HCT116 (cell line): Measurements from ENCODE around the gene KCNH2. TPM values are rescaled to one million over a fixed set of nuclear protein-coding genes. Genes with fewer than 3 reads are reported as not detected.

Experiments used
- ATAC-seq: fragments of 200-7000 bp; cut with Tn5 transposase; 2 replicates; pipeline ENCODE4 v1.9.1; 2020; ENCODE audit warnings: mild to moderate bottlenecking, moderate library complexity
- BruUV-seq: library from RNA; stranded (reverse); fragments of 400-500 nt; replicated peaks from 2 replicates; lab custom pipeline; 2021; lab: Mats Ljungman, UMichigan
- CTCF ChIA-PET: fragments of 300-600 bp; sonication (Branson Sonifier 250); formaldehyde crosslinking; loops from one replicate; lab custom pipeline; 2021; ENCODE audit warnings: antibody characterized with exemption; lab: Charles Lee
- POLR2A ChIA-PET: fragments of 300-600, 350-600 bp; sonication (Branson Sonifier 250); formaldehyde crosslinking; loops from one replicate; lab custom pipeline; 2021; ENCODE audit warnings: antibody characterized with exemption; lab: Charles Lee
- RAD21 ChIA-PET, 2 experiments: fragments of 300-600 bp; sonication (Branson Sonifier 250); formaldehyde crosslinking; loops; one replicate each; lab custom pipeline; 2023; ENCODE audit warnings: low total read pairs in 2 of 2; ENCODE audit not compliant: uncharacterized antibody in 2 of 2, unreplicated experiment in 2 of 2, low non-redundant PET in 1 of 2; lab: Charles Lee
- DNase-seq: peaks from one replicate; pipeline ENCODE4 v3.0.0-alpha.2; 2010; ENCODE audit warnings: low read depth, low spot score
- H2AFZ ChIP-seq: fragments of 200-600 bp; shearing (Covaris generic), sonication (generic); 2 replicates; pipeline ENCODE4 v1.6.1; 2017; ENCODE audit warnings: low read depth, mixed run types, mixed read lengths, antibody characterized with exemption, low read length; ENCODE audit not compliant: poor library complexity, severe bottlenecking
- H3K27ac ChIP-seq: 2 replicates; pipeline ENCODE4 v1.5.1; 2012; ENCODE audit warnings: low read depth, low read length
- H3K27me3 ChIP-seq: fragments of 200-600 bp; sonication (generic); 2 replicates; pipeline ENCODE4 v1.6.1; 2016; ENCODE audit warnings: mixed run types, low read length, mixed read lengths; ENCODE audit not compliant: insufficient read depth
- H3K36me3 ChIP-seq, 2 experiments: fragments of 200-500 bp in 1 of 2; fragments of 200-600 bp in 1 of 2; sonication (Bioruptor generic) in 1 of 2; sonication (generic) in 1 of 2; 2 replicates each; pipeline versions ENCODE4 v1.5.1 to v1.6.1; 2014 to 2016; ENCODE audit warnings: low read length in 2 of 2, inconsistent platforms in 1 of 2, mixed read lengths in 1 of 2, mixed run types in 1 of 2; ENCODE audit not compliant: insufficient read depth in 2 of 2, control insufficient read depth in 1 of 2
- H3K4me1 ChIP-seq, 2 experiments: fragments of 200-600 bp in 1 of 2; sonication (generic) in 1 of 2; 2 replicates each; pipeline versions ENCODE4 v1.5.1 to v1.6.1; 2012 to 2017; ENCODE audit warnings: low read length in 2 of 2, inconsistent platforms in 1 of 2, mild to moderate bottlenecking in 1 of 2, mixed read lengths in 1 of 2, mixed run types in 1 of 2, moderate library complexity in 1 of 2; ENCODE audit not compliant: insufficient read depth in 2 of 2, control insufficient read depth in 1 of 2
- H3K4me2 ChIP-seq: fragments of 200-600 bp; sonication (generic); 2 replicates; pipeline ENCODE4 v1.6.1; 2017; ENCODE audit warnings: mixed run types, low read length, mixed read lengths
- H3K4me3 ChIP-seq, 2 experiments: fragments of 200-600 bp in 1 of 2; sonication (generic) in 1 of 2; replicated peaks in 1 of 2; 2 replicates each; pipeline ENCODE4 v1.5.1; 2011 to 2016; ENCODE audit warnings: low read length in 2 of 2, control low read depth in 1 of 2, low read depth in 1 of 2, mild to moderate bottlenecking in 1 of 2, mixed read lengths in 1 of 2, mixed run types in 1 of 2
- H3K79me2 ChIP-seq: fragments of 200-600 bp; sonication (generic); 2 replicates; pipeline ENCODE4 v1.6.1; 2017; ENCODE audit warnings: mild to moderate bottlenecking, mixed run types, low read length, moderate library complexity, mixed read lengths; ENCODE audit not compliant: insufficient read depth
- H3K9ac ChIP-seq: fragments of 200-600 bp; sonication (generic); 2 replicates; pipeline ENCODE4 v1.6.1; 2016; ENCODE audit warnings: low read length, mixed read lengths
- H3K9me2 ChIP-seq: fragments of 200-600 bp; sonication (generic), shearing (Covaris generic); 2 replicates; pipeline ENCODE4 v1.6.1; 2017; ENCODE audit warnings: mixed run types, mild to moderate bottlenecking, moderate library complexity; ENCODE audit not compliant: insufficient read depth
- H3K9me3 ChIP-seq, 2 experiments: fragments of 200-500 bp in 1 of 2; fragments of 200-600 bp in 1 of 2; sonication (Bioruptor generic) in 1 of 2; sonication (generic) in 1 of 2; 2 replicates each; pipeline ENCODE4 v1.6.1; 2014 to 2017; ENCODE audit warnings: low read length in 2 of 2, mixed read lengths in 2 of 2, inconsistent platforms in 1 of 2, low read depth in 1 of 2, mild to moderate bottlenecking in 1 of 2, mixed run types in 1 of 2, moderate library complexity in 1 of 2; ENCODE audit not compliant: control insufficient read depth in 1 of 2, insufficient read depth in 1 of 2
- H4K20me1 ChIP-seq: fragments of 200-600 bp; sonication (generic), shearing (Covaris generic); 2 replicates; pipeline ENCODE4 v1.6.1; 2017; ENCODE audit warnings: mixed run types, mild to moderate bottlenecking, moderate library complexity; ENCODE audit not compliant: insufficient read depth
- CBX3 ChIP-seq: IDR thresholded peaks from 2 replicates; pipeline ENCODE4 v1.6.1; 2012; ENCODE audit warnings: low read depth
- CEBPB ChIP-seq: IDR thresholded peaks from 2 replicates; pipeline ENCODE4 v1.6.1; 2012; ENCODE audit warnings: low read depth
- CTCF ChIP-seq, 3 experiments: fragments of 200-600 bp in 1 of 3; sonication (generic) in 1 of 3; IDR thresholded peaks in 2 of 3; conservative IDR thresholded peaks in 1 of 3; 2 replicates each; pipeline ENCODE4 v1.5.1; 2012 to 2017; ENCODE audit warnings: low read depth in 2 of 3, low read length in 2 of 3, antibody characterized with exemption in 1 of 3, borderline replicate concordance in 1 of 3, control low read depth in 1 of 3, mild to moderate bottlenecking in 1 of 3, mixed read lengths in 1 of 3, mixed run types in 1 of 3, moderate library complexity in 1 of 3; ENCODE audit not compliant: insufficient read depth in 1 of 3
- ELF1 ChIP-seq: IDR thresholded peaks from 2 replicates; pipeline ENCODE4 v1.6.1; 2012; ENCODE audit warnings: low read depth, borderline replicate concordance
- EZH2 ChIP-seq: fragments of 200-600 bp; sonication (generic); IDR thresholded peaks from 2 replicates; pipeline ENCODE4 v1.6.1; 2017; ENCODE audit warnings: antibody characterized with exemption, mixed run types
- EZH2phosphoT487 ChIP-seq: fragments of 200-600 bp; IDR thresholded peaks from 2 replicates; pipeline ENCODE4 v1.6.1; 2018; ENCODE audit warnings: antibody characterized with exemption, borderline replicate concordance
- FOSL1 ChIP-seq: IDR thresholded peaks from 2 replicates; pipeline ENCODE4 v1.6.1; 2012; ENCODE audit warnings: low read depth
- JUND ChIP-seq: IDR thresholded peaks from 2 replicates; pipeline ENCODE4 v1.6.1; 2012
- MAX ChIP-seq: IDR thresholded peaks from 2 replicates; pipeline ENCODE4 v1.6.1; 2012
- POLR2A ChIP-seq: IDR thresholded peaks from 2 replicates; pipeline ENCODE4 v1.7.0; 2011; ENCODE audit warnings: borderline replicate concordance; ENCODE audit not compliant: insufficient read depth, insufficient read length; ENCODE audit errors: extremely low read depth
- POLR2AphosphoS5 ChIP-seq: IDR thresholded peaks from 2 replicates; pipeline ENCODE4 v1.6.1; 2011; ENCODE audit warnings: mild to moderate bottlenecking, low read depth, low read length, moderate library complexity
- SIN3A ChIP-seq: IDR thresholded peaks from 2 replicates; pipeline ENCODE4 v1.6.1; 2012; ENCODE audit warnings: low read depth
- SP1 ChIP-seq: IDR thresholded peaks from 2 replicates; pipeline ENCODE4 v1.6.1; 2012; ENCODE audit warnings: low read depth
- TCF7L2 ChIP-seq: IDR thresholded peaks from 2 replicates; pipeline ENCODE4 v1.7.0; 2011; ENCODE audit warnings: borderline replicate concordance, inconsistent platforms; ENCODE audit not compliant: insufficient read depth, insufficient read length; ENCODE audit errors: extremely low read depth
- YY1 ChIP-seq: IDR thresholded peaks from 2 replicates; pipeline ENCODE4 v1.6.1; 2011; ENCODE audit warnings: low read length, low read depth, moderate library complexity, mild to moderate bottlenecking; ENCODE audit not compliant: insufficient replicate concordance; ENCODE audit errors: extremely low read depth
- ZBTB33 ChIP-seq: IDR thresholded peaks from 2 replicates; pipeline ENCODE4 v1.6.1; 2011; ENCODE audit warnings: mild to moderate bottlenecking, low read length, moderate library complexity; ENCODE audit not compliant: insufficient replicate concordance; ENCODE audit errors: extremely low read depth
- ZFX ChIP-seq: fragments of 450-650 bp; IDR thresholded peaks from 2 replicates; pipeline ENCODE4 v1.6.1; 2017
- ZNF274 ChIP-seq: fragments of 200-500 bp; sonication (Bioruptor generic); IDR thresholded peaks from 2 replicates; pipeline ENCODE4 v1.6.1; 2014; ENCODE audit warnings: mild to moderate bottlenecking, low read depth, low read length, inconsistent platforms
- intact Hi-C: fragments of 100-400 bp; cut with micrococcal nuclease; formaldehyde crosslinking; loops from 2 replicates; pipeline ENCODE4 v1.10.0; 2022
- total RNA-seq: library from RNA; stranded (reverse); gene quantifications from one replicate; pipeline ENCODE4 v1.2.1, GENCODE V29; 2021; ENCODE audit not compliant: unreplicated experiment

KCNH2 gene
- total RNA-seq, 1 experiment from 2014 or later = 9.7 TPM

GRCh38 chr7:150993511-150993910, 15.4 kb upstream of the KCNH2 start:
- TF ChIP-seq SP1 (no peak), ELF1 (no peak), SIN3A (no peak), ZBTB33 (no peak), EZH2 (no peak), CEBPB (no peak), EZH2phosphoT487 (no peak), MAX (no peak), FOSL1 (no peak), JUND (no peak), CTCF (IDR thresholded peaks at IDR 0.05 in 2 of 3, conservative IDR thresholded peaks at IDR 0.05 in 1 of 3; ENCODE audit: borderline replicate concordance in 1 of 3, insufficient read depth in 1 of 3, low read depth in 2 of 3, low read length in 2 of 3) (no peak), POLR2AphosphoS5 (no peak), POLR2A (no peak), ZNF274 (no peak), TCF7L2 (no peak), CBX3 (no peak), YY1 (no peak), ZFX (no peak)
- TF ChIP-seq, all 23 proteins: peak for 0
- H3K9ac ChIP-seq = no peak overlapping the region
- DNase-seq = no peak
- intact Hi-C loops = no loop called here
- H3K9me2 ChIP-seq = no peaks in the 10 kb centered on the region
- no peaks in the 10 kb centered on the region for H4K20me1 ChIP-seq
- RAD21 ChIA-PET = no interaction called here
- H3K4me3 ChIP-seq = no peak overlapping the region
- no peak overlapping the region for H2AFZ ChIP-seq
- peaks cover 8 to 26% of the 10 kb centered on the region in 2 experiments; a peak in 2 of 4 replicates for H3K9me3 ChIP-seq
- H3K27me3 ChIP-seq = no peaks in the 10 kb centered on the region
- CTCF ChIA-PET = interaction anchor here (1.1 to 3.9 kb wide), 2 partner anchors 7 to 16 kb away, joined by 5 to 21 read pairs; no protein-coding TSS in a partner anchor
- no peak overlapping the region for H3K4me2 ChIP-seq
- ATAC-seq = no peak
- POLR2A ChIA-PET = no interaction called here
- H3K4me1 ChIP-seq = peaks cover 0 to 25% of the 10 kb centered on the region in 2 experiments; a peak in 2 of 4 replicates
- H3K36me3 ChIP-seq = no peaks in the 10 kb centered on the region
- no peak overlapping the region for H3K27ac ChIP-seq
- no peaks in the 10 kb centered on the region for H3K79me2 ChIP-seq
- no TSS peak for BruUV-seq
